Kidney (tissue), 14 donors: ENCODE measurements around the gene POLR2C. TPM values are rescaled to one million over a fixed set of nuclear protein-coding genes. Genes with fewer than 3 reads are reported as not detected.
A peak's percentile ranks its signal among the peaks of the same experiment; 100 is the strongest.

Experiments
- DNase-seq, 5 donors: peaks; one replicate each; pipeline ENCODE4 v3.0.0-alpha.2; 2013 to 2020
- FAIRE-seq: peaks from 2 replicates; lab custom pipeline; 2012; peaks lifted over from hg19 to GRCh38; lab: Jason Lieb, UNC
- H3K27ac ChIP-seq, 2 donors: one replicate each; pipeline ENCODE4 v1.7.0; 2013; ENCODE audit warnings: low read depth in 2 of 2, low read length in 2 of 2, inconsistent platforms in 1 of 2
- H3K27me3 ChIP-seq: one replicate; pipeline ENCODE4 v1.7.1; 2013; ENCODE audit warnings: low read length, inconsistent platforms; ENCODE audit not compliant: control insufficient read depth, insufficient read depth
- H3K36me3 ChIP-seq, 3 donors: one replicate each; pipeline versions ENCODE4 v1.7.0 to v1.7.1; 2013; ENCODE audit warnings: low read length in 3 of 3, control low read depth in 1 of 3, inconsistent platforms in 1 of 3; ENCODE audit not compliant: insufficient read depth in 3 of 3, control insufficient read depth in 2 of 3
- H3K4me1 ChIP-seq, 3 donors: one replicate each; pipeline versions ENCODE4 v1.7.0 to v1.7.1; 2013; ENCODE audit warnings: low read length in 3 of 3, inconsistent platforms in 1 of 3, low read depth in 1 of 3; ENCODE audit not compliant: control insufficient read depth in 2 of 3, insufficient read depth in 2 of 3
- H3K4me3 ChIP-seq, 3 donors: one replicate each; pipeline versions ENCODE4 v1.7.0 to v1.8.1; 2013; ENCODE audit warnings: low read length in 3 of 3, control low read depth in 1 of 3, inconsistent platforms in 1 of 3
- H3K9ac ChIP-seq, 3 donors: one replicate each; pipeline versions ENCODE4 v1.7.0 to v1.7.1; 2013; ENCODE audit warnings: low read length in 3 of 3, control low read depth in 1 of 3, inconsistent platforms in 1 of 3
- H3K9me3 ChIP-seq, 3 donors: one replicate each; pipeline versions ENCODE4 v1.7.0 to v1.7.1; 2013; ENCODE audit warnings: low read length in 3 of 3, control low read depth in 1 of 3, inconsistent platforms in 1 of 3; ENCODE audit not compliant: control insufficient read depth in 2 of 3, insufficient read depth in 1 of 3
- intact Hi-C: fragments of 100-400 bp; cut with DNase I; formaldehyde crosslinking; loops from one replicate; pipeline ENCODE4 v1.11.1; 2022
- polyA plus RNA-seq: library from polyadenylated mRNA; stranded (reverse); fragments of 350-450 nt; fragmentation: Illumina TruSeq; extraction: RNeasy Lipid Tissue Mini Kit (QIAGEN cat#74804); gene quantifications from one replicate; pipeline ENCODE4 v1.2.3, GENCODE V29; 2014; ENCODE audit warnings: low read depth, low replicate concordance; ENCODE audit not compliant: insufficient read depth
- total RNA-seq: library from RNA; stranded (reverse); fragmentation: NEBNext Ultra II Directional; extraction: Animal tissue kit (Norgen Biotek cat#: 25700); gene quantifications from one replicate; pipeline ENCODE4 v1.2.1, GENCODE V29; 2021
- TF ChIP-seq, protein P1 (sequence below): IDR thresholded peaks from 3 replicates; pipeline ENCODE4 v1.5.1; 2012; ENCODE audit warnings: mild to moderate bottlenecking, moderate library complexity, borderline replicate concordance; ENCODE audit not compliant: insufficient read depth; ENCODE audit errors: extremely low read depth
- donor health status: control.
- donor health status: control.
- donor health status: control.
- donor health status: control.
- donor health status: control.
- donor health status: DM: yes; HTN: yes; CAD: no.
- donor health status: Normal renal cell carcinoma (clear cell type).

POLR2C gene
- total and polyA plus RNA-seq, 2 donors from 2014 or later = 58.9 to 68.9 TPM

DNA sequence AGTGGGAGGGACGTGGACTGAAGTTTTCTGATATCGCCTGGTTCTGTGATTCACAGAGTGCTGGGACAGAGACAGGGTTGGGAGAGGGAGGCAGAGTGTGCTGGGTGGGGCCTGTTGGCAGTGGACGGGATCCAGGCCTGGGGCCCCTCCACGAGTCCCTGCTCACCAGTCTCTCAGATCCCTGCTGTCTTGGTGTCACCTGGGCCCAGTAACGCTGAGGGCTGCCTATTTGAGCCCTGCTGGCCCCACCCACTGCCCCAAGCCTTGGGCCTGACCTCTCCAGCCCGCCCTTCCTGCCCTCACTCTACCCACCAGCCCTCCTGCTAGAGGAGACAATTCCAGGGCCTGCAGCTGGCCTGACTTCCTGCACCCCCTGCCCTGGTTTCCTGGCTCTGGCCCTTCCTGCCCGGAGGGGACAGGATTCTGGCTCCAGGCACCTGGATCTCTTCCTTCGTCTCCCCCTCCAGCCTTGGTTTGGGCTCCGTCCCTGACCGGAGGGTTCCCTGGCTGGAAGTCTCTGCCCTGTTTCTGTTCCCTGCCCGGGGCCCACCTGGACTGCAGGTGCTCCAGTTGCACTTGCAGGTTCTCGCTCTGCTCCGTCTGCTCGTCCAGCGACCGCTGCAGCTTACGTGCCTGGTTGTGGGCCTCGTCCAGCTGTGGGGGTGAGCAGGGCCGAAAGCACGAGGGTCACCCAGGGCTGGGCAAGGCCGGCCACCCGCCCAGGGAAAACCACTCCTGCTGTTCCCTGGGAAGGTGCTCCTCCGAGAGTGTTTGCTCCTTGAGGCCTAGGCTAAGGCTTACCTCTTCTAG lies 52.5 kb downstream of the POLR2C start:
- TF ChIP-seq, protein P1, sequence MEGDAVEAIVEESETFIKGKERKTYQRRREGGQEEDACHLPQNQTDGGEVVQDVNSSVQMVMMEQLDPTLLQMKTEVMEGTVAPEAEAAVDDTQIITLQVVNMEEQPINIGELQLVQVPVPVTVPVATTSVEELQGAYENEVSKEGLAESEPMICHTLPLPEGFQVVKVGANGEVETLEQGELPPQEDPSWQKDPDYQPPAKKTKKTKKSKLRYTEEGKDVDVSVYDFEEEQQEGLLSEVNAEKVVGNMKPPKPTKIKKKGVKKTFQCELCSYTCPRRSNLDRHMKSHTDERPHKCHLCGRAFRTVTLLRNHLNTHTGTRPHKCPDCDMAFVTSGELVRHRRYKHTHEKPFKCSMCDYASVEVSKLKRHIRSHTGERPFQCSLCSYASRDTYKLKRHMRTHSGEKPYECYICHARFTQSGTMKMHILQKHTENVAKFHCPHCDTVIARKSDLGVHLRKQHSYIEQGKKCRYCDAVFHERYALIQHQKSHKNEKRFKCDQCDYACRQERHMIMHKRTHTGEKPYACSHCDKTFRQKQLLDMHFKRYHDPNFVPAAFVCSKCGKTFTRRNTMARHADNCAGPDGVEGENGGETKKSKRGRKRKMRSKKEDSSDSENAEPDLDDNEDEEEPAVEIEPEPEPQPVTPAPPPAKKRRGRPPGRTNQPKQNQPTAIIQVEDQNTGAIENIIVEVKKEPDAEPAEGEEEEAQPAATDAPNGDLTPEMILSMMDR = no peak
- peak overlapping the region in 1 of 2 donors; percentile 41 for H3K27ac ChIP-seq
- DNase-seq = peak in 1 of 5 donors; percentile 76
- no peak overlapping the region for H3K4me3 ChIP-seq
- FAIRE-seq = no peak
- no peak overlapping the region for H3K9ac ChIP-seq
- H3K4me1 ChIP-seq = peaks cover 6 to 24% (median 11%) of the 10 kb centered on the region in 3 donors
- no peaks in the 10 kb centered on the region for H3K27me3 ChIP-seq
- peaks cover 2 to 4% (median 3%) of the 10 kb centered on the region in 3 donors for H3K36me3 ChIP-seq
- H3K9me3 ChIP-seq = no peaks in the 10 kb centered on the region
- intact Hi-C loops = loop anchor here (10.0 kb wide), 1 partner anchor 100 kb away; no protein-coding TSS in a partner anchor

DNA sequence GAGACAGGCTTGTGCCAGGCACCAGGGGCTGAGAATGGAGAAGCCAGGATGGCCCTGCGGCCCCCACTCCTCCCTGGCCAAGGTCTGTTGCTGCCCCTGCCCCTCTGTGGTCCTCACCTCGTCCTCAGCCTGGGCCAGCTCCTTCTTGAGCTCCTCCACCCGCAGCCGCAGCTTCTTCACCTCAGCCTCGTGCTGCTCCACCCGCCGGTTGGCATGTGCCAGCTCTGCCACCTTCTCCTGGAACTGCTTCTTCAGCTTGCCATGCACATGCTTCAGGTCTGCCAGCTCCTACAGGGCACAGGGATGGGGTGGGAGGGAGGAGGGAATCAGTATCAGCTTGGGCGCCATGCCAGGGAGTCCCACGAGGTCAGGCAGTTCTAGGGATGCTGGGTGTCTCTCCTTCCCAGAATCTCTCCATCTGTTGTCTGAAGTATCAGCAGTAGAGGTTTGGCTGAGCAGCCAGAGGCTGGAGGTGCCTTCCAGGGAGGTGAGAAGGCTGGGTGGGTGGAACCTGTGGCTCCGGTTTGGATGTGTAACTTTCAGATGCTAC lies 53.8 kb downstream of the POLR2C start:
- H3K27ac ChIP-seq = no peak overlapping the region
- TF ChIP-seq, protein P1 = no peak
- no peak for FAIRE-seq
- H3K4me3 ChIP-seq = no peak overlapping the region
- H3K9me3 ChIP-seq = no peaks in the 10 kb centered on the region
- intact Hi-C loops = loop anchor here (10.0 kb wide), 1 partner anchor 101 kb away; no protein-coding TSS in a partner anchor
- H3K27me3 ChIP-seq = no peaks in the 10 kb centered on the region
- DNase-seq = no peak
- no peak overlapping the region for H3K9ac ChIP-seq
- H3K4me1 ChIP-seq = peaks cover 6 to 23% (median 11%) of the 10 kb centered on the region in 3 donors
- peaks cover 2 to 4% (median 3%) of the 10 kb centered on the region in 3 donors for H3K36me3 ChIP-seq

DNA sequence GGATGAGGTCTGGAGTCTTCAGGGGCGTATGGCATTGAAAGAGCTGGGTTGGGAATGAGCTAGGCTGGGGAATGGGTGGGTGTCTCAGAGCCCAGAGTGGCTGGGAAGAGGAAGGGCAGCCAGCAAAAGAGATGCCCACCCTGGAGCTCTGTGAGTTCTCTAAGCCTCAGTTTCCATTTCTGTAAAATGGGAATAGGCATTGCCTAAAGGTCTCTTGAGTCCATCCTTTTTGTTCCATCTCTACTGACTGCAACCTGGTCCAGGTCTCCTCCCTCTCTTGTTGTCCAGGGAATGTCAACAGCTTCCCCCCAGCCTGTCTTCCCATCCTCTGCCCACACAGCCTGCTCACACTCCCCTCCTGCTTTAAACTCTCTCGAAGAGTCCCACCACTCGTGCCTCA lies 54.3 kb downstream of the POLR2C start:
- DNase-seq = no peak
- Histone ChIP-seq H3K27ac (no peak overlapping the region), H3K4me1 (peaks cover 6 to 23% (median 11%) of the 10 kb centered on the region in 3 donors), H3K4me3 (no peak overlapping the region), H3K27me3 (no peaks in the 10 kb centered on the region), H3K9me3 (no peaks in the 10 kb centered on the region), H3K36me3 (peaks cover 2 to 4% (median 3%) of the 10 kb centered on the region in 3 donors), H3K9ac (no peak overlapping the region)
- no peak for FAIRE-seq
- intact Hi-C loops = loop anchor here (10.0 kb wide), 1 partner anchor 102 kb away; no protein-coding TSS in a partner anchor
- TF ChIP-seq, protein P1 = no peak
